OCI-LY1 (cell line): ENCODE data around the gene NDUFV3.

Source experiments
- CTCF ChIP-seq: fragments of 200-600 bp; sonication (generic), shearing (Covaris generic); IDR thresholded peaks from 2 replicates; pipeline ENCODE4 v1.5.1; 2017; ENCODE audit warnings: mild to moderate bottlenecking, antibody characterized with exemption, low read length, moderate library complexity, mixed read lengths
- EZH2 ChIP-seq: fragments of 200-600 bp; sonication (generic), shearing (Covaris generic); IDR thresholded peaks from 2 replicates; pipeline ENCODE4 v1.8.0; 2017; ENCODE audit warnings: borderline replicate concordance, mixed run types, mild to moderate bottlenecking, antibody characterized with exemption, low read length, moderate library complexity, mixed read lengths

DNA sequence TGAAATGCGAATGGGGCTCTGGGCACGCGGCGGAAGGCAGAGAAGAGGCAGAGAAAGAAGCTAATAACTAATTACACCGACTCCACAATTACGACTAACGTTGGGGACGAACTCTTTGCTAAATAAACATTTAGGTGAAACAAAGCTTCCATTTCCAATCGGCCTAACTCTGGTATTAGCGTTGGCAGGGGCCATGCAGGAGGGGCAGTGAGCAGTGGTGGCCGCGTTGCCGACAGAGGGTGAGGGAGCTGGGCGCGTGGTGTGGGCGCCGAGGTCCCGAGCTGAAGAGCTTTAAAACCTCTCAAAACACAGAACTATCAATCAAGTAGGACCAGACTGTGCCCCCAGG lies 553 bp upstream of the NDUFV3 start:
- TF ChIP-seq CTCF (no peak), EZH2 (no peak)
